ELR (cell line): ENCODE results near the gene EIF4E2.
"Not testable (repeated sequence)": the region's sequence is repeated elsewhere in the genome, so short reads cannot be mapped to it uniquely, and the experiment has no call there.

Experiments used
- DNase-seq: peaks from one replicate; pipeline ENCODE4 v3.0.0-alpha.2; 2015; ENCODE audit warnings: low read depth

The EIF4E2 gene

DNA sequence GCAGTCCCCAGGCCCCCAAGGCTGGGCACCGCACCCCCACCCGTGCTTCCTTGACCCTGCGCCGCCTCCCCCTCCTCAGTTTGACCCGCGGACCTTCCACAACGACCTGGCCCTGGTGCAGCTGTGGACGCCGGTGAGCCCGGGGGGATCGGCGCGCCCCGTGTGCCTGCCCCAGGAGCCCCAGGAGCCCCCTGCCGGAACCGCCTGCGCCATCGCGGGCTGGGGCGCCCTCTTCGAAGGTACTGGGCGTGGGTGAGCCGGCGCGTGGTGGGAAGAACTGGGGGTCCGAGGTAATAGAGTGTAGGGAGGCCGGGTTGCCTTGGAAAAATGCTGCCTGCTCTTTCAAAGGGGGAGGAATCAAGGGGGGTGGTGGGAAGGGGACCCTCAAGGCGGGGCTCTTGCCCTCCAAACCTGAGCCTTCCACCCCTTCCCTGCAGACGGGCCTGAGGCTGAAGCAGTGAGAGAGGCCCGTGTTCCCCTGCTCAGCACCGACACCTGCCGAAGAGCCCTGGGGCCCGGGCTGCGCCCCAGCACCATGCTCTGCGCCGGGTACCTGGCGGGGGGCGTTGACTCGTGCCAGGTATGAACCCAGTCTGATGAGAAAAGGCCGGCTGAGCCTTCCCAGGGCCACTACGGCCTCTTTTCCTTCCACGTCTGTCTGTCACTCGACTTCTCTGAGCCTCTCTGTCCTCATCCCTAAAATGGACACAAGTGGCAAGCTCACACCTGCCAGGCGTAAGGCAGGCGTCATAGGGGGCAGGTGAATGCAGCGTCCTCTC lies 27.7 kb upstream of the EIF4E2 start:
- no peak for DNase-seq

DNA sequence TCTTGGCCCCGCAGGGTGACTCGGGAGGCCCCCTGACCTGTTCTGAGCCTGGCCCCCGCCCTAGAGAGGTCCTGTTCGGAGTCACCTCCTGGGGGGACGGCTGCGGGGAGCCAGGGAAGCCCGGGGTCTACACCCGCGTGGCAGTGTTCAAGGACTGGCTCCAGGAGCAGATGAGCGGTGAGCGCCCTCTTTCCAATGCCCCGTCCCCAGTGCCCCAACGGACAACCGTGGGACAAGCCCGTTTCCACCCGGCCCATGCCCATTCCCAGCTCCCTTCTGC lies 27.1 kb upstream of the EIF4E2 start:
- DNase-seq, result no peak

DNA sequence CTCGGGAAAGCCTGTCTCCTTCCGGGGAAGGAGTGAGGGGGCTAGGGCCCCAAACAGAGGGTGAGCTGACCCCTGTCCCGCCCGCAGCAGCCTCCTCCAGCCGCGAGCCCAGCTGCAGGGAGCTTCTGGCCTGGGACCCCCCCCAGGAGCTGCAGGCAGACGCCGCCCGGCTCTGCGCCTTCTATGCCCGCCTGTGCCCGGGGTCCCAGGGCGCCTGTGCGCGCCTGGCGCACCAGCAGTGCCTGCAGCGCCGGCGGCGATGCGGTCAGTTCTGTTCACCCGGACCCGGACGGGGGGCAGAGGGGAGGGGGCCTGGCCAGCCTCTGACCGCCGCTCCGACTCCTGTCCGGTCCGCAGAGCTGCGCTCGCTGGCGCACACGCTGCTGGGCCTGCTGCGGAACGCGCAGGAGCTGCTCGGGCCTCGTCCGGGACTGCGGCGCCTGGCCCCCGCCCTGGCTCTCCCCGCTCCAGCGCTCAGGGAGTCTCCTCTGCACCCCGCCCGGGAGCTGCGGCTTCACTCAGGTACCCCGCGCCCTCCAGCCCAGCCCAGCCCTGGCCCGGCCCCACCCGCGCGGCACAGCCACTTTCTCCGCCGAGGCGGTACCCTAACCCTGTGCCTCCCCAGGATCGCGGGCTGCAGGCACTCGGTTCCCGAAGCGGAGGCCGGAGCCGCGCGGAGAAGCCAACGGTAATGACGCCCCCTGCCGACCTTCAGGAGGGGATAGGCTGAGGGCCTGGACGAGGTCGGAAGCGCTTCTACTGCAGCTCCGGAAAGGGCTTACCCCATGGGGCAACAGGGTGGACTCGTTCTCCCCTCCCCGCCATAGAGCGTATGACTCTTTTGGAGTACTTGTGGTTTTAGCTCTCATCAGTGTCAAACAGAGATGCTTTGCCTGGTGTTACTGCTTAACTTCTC lies 26.5 kb upstream of the EIF4E2 start:
- DNase-seq, result peak; percentile 52

DNA sequence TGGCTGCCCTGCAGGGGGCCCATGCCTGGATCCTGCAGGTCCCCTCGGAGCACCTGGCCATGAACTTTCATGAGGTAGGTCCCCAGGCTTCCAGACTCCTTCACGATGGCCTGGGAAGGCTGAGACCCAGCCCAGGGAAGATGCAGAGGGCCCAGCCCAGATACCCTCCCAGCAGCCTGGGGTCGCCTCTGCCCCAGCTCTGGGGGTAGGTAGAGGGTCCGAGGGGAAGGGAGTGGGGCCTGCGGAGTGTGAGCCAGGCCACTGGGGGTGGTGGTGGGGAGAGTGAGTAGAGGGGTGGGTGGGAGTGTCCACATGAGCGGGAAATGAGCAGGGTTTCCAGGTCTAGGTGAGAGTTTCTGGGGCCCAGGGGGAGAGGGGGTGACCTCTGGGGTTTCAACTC lies 25.7 kb upstream of the EIF4E2 start:
- DNase-seq, result no peak

DNA sequence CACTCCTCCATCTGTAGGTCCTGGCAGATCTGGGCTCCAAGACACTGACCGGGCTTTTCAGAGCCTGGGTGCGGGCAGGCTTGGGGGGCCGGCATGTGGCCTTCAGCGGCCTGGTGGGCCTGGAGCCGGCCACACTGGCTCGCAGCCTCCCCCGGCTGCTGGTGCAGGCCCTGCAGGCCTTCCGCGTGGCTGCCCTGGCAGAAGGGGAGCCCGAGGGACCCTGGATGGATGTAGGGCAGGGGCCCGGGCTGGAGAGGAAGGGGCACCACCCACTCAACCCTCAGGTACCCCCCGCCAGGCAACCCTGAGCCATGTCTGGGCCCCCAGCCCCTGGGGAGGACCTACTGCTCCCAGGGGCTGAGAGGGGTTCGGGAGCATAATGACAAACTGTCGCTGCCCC lies 25.3 kb upstream of the EIF4E2 start:
- DNase-seq, result no peak

DNA sequence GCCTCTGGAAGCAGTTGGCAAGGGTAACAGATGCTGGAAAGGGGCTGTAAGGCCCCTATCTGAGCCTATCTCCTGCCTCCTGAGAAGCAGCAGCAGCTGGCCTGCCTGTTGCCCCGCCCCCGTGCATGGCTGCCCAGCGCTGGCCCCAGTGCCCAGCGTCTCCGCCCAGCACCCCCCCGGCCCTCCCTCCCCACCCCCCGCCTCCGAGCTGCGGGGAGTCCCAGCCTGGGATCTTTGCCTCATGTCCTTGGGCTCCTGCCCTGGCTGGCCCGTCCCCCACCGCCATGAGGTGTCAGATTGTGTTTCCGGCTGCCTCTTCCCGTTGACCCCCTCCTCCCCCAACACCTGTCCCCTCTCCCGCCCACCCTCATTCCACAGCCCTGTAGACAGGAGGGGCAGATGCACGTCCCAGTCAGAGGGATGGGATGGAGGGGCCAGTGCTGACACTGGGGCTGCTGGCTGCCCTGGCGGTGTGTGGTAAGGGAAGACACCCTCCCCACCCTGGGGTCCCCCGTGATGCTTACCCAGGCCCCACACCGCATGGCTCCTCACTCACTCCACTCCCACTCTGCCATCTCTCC lies 24.6 kb upstream of the EIF4E2 start, which contains the start of gene CHRND:
TSS of gene CHRND (plus strand) at position 370 of the 581 bp plus-strand sequence. CDS start at position 426, 56 bp downstream.
- DNase-seq, result no peak

DNA sequence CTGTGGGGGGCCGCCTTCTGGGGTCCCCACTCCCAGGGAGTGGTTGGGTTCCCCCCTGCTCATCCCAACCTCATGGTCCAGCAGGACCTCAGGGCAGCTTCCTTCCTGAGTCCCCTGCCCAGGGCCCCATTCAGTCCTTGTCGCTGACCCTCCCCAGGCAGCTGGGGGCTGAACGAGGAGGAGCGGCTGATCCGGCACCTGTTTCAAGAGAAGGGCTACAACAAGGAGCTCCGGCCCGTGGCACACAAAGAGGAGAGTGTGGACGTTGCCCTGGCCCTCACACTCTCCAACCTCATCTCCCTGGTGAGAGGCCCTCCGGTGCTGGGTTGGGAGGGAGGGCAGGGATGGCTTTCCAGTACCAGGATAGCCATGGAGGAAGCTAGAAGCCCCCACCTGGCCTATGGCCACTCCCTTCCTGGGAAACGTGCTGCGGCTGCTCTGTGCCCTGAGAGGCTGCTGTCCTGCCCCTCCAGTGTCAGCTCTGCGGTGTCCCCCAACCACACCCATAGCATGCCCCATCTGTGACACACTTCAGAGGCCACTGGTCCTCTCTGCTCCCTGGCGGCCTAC lies 24.0 kb upstream of the EIF4E2 start:
- DNase-seq, result no peak

DNA sequence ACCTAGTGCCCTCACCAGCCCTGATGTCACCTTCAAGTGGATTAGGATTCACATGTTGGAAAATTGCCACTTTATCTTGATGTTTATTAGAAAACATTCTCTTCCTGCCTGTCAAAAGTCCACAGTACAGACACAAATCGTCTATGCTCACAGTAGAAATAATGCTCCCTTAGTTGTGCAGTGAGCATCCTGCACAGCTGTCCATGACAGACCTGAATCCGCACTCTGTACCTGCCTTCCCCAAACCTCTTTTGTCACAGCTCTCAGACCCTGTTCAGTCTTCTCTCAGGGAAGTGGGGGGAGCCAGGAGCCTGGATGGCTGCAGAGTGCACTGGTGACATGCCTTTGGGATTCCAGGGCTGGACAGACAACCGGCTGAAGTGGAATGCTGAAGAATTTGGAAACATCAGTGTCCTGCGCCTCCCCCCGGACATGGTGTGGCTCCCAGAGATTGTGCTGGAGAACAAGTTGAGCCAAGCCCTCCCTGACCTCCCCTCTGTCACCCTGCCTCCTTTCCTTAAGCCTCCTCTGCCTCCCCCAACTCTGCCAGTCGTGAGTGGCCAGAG lies 22.5 kb upstream of the EIF4E2 start:
- no peak for DNase-seq

DNA sequence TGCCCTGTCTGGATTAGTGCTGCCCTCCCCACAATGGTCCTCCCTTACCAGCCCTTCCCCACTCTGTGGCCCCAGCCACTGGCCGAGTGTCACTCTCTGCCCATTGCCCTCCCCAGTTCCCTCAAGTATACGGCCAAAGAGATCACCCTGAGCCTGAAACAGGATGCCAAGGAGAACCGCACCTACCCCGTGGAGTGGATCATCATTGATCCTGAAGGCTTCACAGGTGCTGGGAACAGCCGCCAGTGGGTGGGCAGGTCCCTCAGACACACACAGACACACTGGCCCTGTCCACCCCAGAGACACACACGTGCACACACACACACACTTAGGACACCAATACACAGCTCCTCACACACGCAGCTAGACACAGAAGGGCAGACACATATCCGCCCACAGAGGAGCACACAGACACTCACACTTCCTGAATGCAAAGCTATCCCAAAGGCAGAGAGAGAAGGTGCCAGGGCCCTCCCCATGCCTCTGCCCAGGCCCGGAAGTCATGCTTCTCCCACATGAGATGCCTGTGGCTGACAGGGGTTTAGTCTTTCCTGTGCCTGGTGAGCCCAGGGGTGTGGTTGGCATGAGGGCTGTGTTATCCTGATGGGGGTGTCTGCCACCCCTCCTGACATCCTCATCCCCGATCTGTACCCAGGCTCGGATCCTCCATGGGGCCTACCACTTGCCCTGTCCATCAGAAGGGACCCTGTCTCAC lies 21.6 kb upstream of the EIF4E2 start:
- DNase-seq, result no peak

DNA sequence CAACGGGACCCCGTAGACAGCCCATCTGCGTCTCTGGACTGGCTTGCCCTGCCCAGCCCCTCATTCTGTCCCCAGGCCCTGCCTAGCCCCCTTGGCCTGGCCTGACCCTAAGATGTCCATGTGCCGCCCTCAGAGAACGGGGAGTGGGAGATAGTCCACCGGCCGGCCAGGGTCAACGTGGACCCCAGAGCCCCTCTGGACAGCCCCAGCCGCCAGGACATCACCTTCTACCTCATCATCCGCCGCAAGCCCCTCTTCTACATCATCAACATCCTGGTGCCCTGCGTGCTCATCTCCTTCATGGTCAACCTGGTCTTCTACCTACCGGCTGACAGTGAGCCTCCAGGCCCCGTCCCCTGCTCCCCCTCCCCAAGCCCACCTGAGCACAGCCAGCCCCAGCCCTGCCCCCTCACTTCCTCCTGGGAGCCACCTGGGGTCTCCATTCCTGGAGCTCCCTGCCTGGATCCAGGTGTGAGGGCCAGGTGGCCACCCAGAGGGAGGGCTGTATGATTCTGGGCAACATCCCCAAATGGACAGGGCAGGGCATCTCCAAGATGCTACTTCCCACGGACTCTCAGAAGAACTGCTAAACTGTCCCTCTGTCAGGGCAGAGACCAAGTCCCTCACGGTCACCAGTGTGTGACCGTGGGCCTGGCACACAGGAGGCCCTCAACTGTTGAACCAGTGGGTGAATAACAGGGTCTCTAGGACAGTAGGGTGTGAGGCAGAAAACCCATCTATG lies 20.5 kb upstream of the EIF4E2 start:
- DNase-seq, result no peak

DNA sequence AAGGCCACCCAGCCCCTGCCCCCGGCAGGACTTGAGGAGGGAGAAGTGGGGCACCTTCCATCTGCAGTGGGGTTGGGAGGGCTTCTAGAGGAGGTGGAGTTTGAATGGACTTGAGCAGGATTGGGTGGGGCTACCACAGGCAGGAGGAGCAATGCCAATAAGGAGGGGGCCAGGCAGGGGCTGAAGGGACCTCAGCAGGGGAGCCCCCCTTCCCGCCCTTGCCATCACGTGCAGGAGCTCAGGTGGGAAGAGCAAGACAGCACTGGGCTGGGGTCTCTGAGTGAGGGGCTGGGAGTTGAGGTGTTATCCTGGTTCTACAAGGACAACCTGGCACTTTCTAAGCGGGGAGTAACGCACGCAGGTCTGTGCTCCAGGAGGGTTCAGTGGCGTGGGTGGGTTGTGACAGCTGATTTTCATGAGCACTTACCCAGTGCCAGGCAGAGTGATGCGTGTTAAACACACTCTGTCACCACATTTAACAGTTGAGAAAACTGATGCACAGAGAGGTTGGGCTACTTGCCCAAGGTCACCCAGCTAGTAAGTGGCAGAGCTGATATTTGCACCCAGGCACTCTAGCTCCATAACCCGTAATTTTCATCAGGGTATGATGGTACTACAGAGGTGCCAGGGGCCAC lies 19.7 kb upstream of the EIF4E2 start:
- no peak for DNase-seq

DNA sequence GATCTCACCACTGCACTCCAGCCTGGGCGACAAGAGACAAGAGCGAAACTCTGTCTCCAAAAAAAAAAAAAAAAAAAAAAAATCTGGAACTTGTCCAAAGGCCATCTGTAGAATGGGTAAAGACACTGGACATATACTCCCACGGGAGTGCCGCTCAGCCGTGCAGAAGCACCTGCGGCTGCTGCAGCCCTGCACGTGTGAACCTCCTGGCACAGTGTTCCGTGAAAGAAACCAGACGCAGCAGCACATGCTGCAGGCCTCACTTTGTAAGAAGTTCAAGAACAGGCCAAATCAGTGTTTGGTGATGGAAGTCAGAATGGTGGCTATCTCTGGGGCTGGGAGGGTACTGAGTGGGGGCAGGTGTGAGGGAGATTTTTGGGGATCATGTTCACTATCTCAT lies 18.1 kb upstream of the EIF4E2 start:
- DNase-seq, result no peak

DNA sequence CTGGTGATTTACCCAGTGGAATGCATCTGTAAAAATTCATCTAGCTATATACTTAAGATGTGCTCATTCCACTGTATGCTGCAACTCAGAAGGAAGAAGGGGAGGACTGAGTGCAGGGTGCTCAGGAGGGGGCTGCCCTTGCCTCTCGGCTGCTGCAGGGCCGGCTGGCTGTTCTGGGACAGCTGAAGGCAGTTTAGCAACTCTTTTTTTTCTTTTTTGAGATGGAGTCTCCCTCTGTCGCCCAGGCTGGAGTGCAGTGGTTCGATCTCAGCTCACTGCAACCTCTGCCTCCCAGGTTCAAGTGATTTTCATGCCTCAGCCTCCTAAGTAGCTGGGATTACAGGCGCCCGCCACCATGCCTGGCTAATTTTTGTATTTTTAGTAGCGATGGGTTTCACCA lies 17.7 kb upstream of the EIF4E2 start:
- DNase-seq, result not testable (repeated sequence)

DNA sequence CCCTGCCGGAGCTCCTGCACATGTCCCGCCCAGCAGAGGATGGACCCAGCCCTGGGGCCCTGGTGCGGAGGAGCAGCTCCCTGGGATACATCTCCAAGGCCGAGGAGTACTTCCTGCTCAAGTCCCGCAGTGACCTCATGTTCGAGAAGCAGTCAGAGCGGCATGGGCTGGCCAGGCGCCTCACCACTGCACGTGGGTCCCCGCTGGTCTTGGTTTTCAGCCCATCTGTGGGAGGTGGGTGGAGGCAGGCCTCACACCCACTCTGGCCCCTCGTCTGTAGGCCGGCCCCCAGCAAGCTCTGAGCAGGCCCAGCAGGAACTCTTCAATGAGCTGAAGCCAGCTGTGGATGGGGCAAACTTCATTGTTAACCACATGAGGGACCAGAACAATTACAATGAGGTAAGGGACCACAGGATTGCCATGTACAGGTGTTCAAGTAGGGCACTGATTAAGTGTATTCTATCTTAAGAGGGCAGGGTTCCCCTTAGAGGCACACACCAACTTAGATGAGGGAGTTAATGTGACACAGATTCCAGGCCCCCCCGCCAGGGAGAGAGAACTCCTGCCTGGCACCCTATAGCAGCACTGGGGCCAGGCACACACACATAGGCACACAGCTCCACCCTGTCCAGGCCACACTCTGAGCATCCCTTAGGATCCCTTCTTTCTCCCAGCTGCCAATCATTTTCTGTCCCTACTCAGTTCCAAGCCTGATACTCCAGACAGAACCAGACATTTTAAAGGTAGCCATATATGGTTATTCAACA lies 16.4 kb upstream of the EIF4E2 start:
- no peak for DNase-seq

DNA sequence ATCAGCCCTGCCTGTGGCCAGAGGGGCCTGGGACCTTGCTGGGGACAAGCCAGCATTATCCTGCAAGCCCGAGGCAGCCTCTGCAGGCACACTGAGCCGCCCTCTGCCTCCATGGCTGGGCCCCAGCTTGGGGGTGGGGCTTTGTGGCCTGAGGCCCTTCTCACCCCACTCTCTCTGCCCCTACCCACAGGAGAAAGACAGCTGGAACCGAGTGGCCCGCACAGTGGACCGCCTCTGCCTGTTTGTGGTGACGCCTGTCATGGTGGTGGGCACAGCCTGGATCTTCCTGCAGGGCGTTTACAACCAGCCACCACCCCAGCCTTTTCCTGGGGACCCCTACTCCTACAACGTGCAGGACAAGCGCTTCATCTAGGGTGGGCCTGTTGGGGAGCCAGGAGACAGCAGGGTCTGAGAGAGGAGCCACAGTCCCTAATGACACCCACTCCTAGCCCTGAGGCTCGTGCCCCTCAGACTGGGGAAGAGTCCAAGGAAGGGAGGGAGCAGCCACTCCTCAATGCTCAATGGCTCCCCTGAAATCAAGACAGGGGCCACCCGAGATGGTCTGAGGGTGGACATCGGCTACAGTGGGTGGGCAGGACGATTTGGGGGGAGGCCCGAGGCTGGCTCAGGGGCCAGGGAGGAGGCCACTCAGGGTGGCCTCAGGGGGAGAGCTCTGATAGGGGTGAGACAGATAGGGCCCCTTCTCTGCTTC lies 15.4 kb upstream of the EIF4E2 start:
- DNase-seq, result no peak

DNA sequence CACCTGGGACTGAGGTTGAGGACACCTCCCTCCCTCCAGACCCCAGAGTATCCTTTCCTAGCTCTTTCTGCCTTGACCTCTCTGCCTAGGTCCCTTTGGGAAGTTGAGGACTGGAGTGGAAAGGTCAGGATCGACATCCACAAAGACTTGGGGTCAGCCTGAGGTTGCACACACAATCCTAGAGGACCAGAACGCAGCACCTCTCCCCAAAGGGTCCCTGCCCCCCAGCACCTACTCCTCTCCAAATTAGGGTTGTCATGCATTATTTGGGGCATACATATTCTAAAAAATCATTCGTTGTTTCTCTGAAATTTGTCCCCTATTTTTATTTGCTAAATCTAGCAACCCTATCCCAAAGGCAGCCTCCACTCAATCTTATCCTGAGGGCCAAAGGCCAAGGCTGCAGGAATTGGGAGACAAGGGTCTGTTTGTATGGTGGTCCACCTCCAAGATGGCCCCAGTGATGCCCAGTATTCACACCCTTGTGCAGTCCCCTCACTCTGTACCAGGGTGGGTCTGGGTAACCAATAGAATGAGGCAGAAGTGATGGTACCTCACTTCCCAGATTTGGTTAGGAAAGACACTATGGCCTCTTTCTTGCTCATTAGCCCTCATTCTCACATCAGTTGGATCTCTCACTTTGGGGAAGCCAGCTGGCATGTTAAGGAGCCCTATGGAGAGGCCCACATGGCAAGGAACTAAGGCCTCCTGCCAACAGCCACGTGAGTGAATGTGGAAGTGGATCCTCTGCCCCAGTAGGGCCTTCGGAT lies 14.5 kb upstream of the EIF4E2 start:
- no peak for DNase-seq

DNA sequence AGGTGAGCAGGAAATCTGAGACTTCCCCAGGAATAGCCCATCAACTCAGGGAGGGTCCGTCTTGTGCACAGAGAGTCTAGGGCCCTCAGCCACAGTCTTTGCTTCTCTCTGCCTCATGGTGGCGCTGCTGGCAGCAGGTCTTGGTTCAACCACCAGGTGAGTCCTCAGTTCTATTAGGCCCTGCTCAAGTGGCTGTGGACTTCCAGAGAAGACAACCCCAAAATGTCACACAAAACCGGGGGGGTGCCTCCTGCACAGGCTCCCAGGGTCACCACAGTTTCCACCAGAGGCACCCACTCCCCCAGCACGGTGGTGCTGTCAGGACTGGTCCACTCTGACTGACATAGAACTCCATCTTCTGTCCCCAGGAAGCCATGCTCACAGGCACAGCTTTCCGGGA lies 13.4 kb upstream of the EIF4E2 start:
- peak; percentile 24 for DNase-seq

DNA sequence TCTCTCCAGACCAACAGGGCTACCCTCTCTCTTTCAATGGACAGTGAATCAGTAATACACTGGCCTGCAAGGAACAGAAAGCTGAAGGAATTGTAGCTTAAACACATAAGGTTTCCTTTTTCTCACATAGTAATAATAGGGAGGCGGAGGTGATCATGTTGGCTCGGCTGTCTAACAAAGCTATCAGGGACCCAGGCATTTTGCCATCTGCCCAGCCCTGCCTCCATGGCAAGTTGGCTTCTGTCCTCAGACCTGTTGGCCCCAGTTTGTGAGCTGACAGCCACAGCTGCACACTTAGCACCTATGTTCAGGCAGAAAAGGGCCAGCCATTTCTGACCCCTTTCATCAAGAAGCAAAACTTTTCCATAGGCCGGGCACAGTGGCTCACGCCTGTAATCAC lies 13.0 kb upstream of the EIF4E2 start:
- DNase-seq, result no peak
